SK-N-SH (cell line): ENCODE measurements around the gene RAD21L1. TPM values are rescaled to one million over a fixed set of nuclear protein-coding genes. Genes with fewer than 3 reads are reported as not detected.

Source experiments
- CTCF ChIA-PET: fragments of 300-600, 350-600 bp; formaldehyde crosslinking; extraction: SDS; loops from one replicate; lab custom pipeline; 2021; lab: Yijun Ruan, JAX
- POLR2A ChIA-PET: fragments of 350-600 bp; sonication (Branson Sonifier 250); formaldehyde crosslinking; extraction: SDS; loops from one replicate; lab custom pipeline; 2020; ENCODE audit warnings: antibody characterized with exemption, inconsistent platforms; lab: Yijun Ruan, JAX
- DNase-seq: peaks from one replicate; pipeline ENCODE4 v3.0.0; 2012
- H2AFZ ChIP-seq: fragments of 200-600 bp; sonication (generic); 2 replicates; pipeline ENCODE4 v1.8.1; 2016; ENCODE audit warnings: antibody characterized with exemption, mild to moderate bottlenecking, low read depth
- H3F3A ChIP-seq: fragments of 200-600 bp; sonication (generic); replicated peaks from 2 replicates; pipeline ENCODE3; 2016; ENCODE audit warnings: antibody characterized with exemption, mild to moderate bottlenecking; ENCODE audit not compliant: insufficient read depth
- H3K27ac ChIP-seq, 2 experiments: fragments of 200-500 bp in 1 of 2; fragments of 200-600 bp in 1 of 2; sonication (Bioruptor generic) in 1 of 2; sonication (generic), shearing (Covaris generic) in 1 of 2; 2 replicates each; pipeline versions ENCODE4 v1.5.1 to v1.6.1; 2014 to 2016; ENCODE audit warnings: low read depth in 2 of 2, inconsistent platforms in 1 of 2, low read length in 1 of 2, mild to moderate bottlenecking in 1 of 2, mixed read lengths in 1 of 2
- H3K27me3 ChIP-seq: fragments of 200-600 bp; sonication (generic), shearing (Covaris generic); 2 replicates; pipeline ENCODE4 v1.6.1; 2016; ENCODE audit warnings: mixed run types; ENCODE audit not compliant: insufficient read depth
- H3K36me3 ChIP-seq, 2 experiments: fragments of 200-500 bp in 1 of 2; fragments of 200-600 bp in 1 of 2; sonication (Bioruptor generic) in 1 of 2; sonication (generic) in 1 of 2; replicated peaks in 1 of 2; 2 replicates each; pipeline versions ENCODE3 to v1.5.1; 2014 to 2016; ENCODE audit warnings: low read length in 1 of 2, mild to moderate bottlenecking in 1 of 2; ENCODE audit not compliant: insufficient read depth in 2 of 2, control insufficient read depth in 1 of 2
- H3K4me1 ChIP-seq, 2 experiments: fragments of 200-500 bp in 1 of 2; fragments of 200-600 bp in 1 of 2; sonication (Bioruptor generic) in 1 of 2; sonication (generic), shearing (Covaris generic) in 1 of 2; 2 replicates each; pipeline versions ENCODE4 v1.5.1 to v1.6.1; 2014 to 2016; ENCODE audit warnings: low read depth in 1 of 2, low read length in 1 of 2, mixed run types in 1 of 2; ENCODE audit not compliant: insufficient read depth in 2 of 2, control insufficient read depth in 1 of 2
- H3K4me2 ChIP-seq: fragments of 200-600 bp; sonication (generic), shearing (Covaris generic); 2 replicates; pipeline ENCODE4 v1.6.1; 2017; ENCODE audit warnings: mixed run types
- H3K4me3 ChIP-seq, 2 experiments: fragments of 200-500 bp in 1 of 2; fragments of 200-600 bp in 1 of 2; sonication (Bioruptor generic) in 1 of 2; sonication (generic), shearing (Covaris generic) in 1 of 2; 2 replicates each; pipeline versions ENCODE4 v1.5.1 to v1.8.1; 2014 to 2016; ENCODE audit warnings: low read depth in 2 of 2, inconsistent platforms in 1 of 2, low read length in 1 of 2, mild to moderate bottlenecking in 1 of 2, mixed read lengths in 1 of 2, moderate library complexity in 1 of 2
- H3K79me2 ChIP-seq: fragments of 200-600 bp; sonication (generic); 2 replicates; pipeline ENCODE4 v1.8.1; 2017; ENCODE audit warnings: mild to moderate bottlenecking; ENCODE audit not compliant: insufficient read depth
- H3K9ac ChIP-seq: fragments of 200-600 bp; sonication (generic); 2 replicates; pipeline ENCODE4 v1.6.1; 2017; ENCODE audit warnings: mixed run types
- H3K9me2 ChIP-seq: fragments of 200-600 bp; sonication (generic); 2 replicates; pipeline ENCODE4 v1.6.1; 2017; ENCODE audit warnings: mixed run types
- H3K9me3 ChIP-seq: fragments of 200-600 bp; sonication (generic); 2 replicates; pipeline ENCODE4 v1.6.1; 2017; ENCODE audit warnings: mixed run types, mild to moderate bottlenecking, moderate library complexity
- H4K20me1 ChIP-seq: fragments of 200-600 bp; sonication (generic); 2 replicates; pipeline ENCODE4 v1.6.1; 2017; ENCODE audit warnings: mild to moderate bottlenecking, mixed run types; ENCODE audit not compliant: insufficient read depth
- EP300 ChIP-seq, 2 experiments: IDR thresholded peaks; 2 replicates each; pipeline versions ENCODE4 v1.4.0 to v1.6.1; 2012; ENCODE audit warnings: borderline replicate concordance in 1 of 2, low read depth in 1 of 2, low read length in 1 of 2
- EZH2phosphoT487 ChIP-seq: fragments of 200-600 bp; sonication (generic); IDR thresholded peaks from 2 replicates; pipeline ENCODE4 v1.6.1; 2017; ENCODE audit warnings: low read depth, mixed run types, mild to moderate bottlenecking, antibody characterized with exemption, moderate library complexity, borderline replicate concordance
- FOXJ3 ChIP-seq: sonication (generic); formaldehyde crosslinking; IDR thresholded peaks from 2 replicates; pipeline ENCODE4 v1.5.1; 2020; ENCODE audit warnings: mild to moderate bottlenecking, missing genetic modification reagents
- FOXM1 ChIP-seq: IDR thresholded peaks from 2 replicates; pipeline ENCODE4 v1.4.0; 2012; ENCODE audit warnings: low read depth, mild to moderate bottlenecking
- MAX ChIP-seq: IDR thresholded peaks from 2 replicates; pipeline ENCODE4 v1.4.0; 2012; ENCODE audit warnings: low read depth
- NRF1 ChIP-seq: IDR thresholded peaks from 2 replicates; pipeline ENCODE4 v1.6.1; 2012; ENCODE audit warnings: low read depth, mild to moderate bottlenecking, low read length
- POLR2AphosphoS5 ChIP-seq: IDR thresholded peaks from 2 replicates; pipeline ENCODE4 v1.6.1; 2012; ENCODE audit warnings: low read depth, low read length
- RFX5 ChIP-seq: IDR thresholded peaks from 2 replicates; pipeline ENCODE4 v1.6.1; 2012; ENCODE audit warnings: mild to moderate bottlenecking, improper control_type of control experiment, low read length
- TAF1 ChIP-seq: IDR thresholded peaks from 2 replicates; pipeline ENCODE4 v1.6.1; 2012; ENCODE audit warnings: low read depth, mild to moderate bottlenecking, low read length, moderate library complexity, borderline replicate concordance
- TCF12 ChIP-seq: IDR thresholded peaks from 2 replicates; pipeline ENCODE4 v1.4.0; 2012
- YY1 ChIP-seq: IDR thresholded peaks from 2 replicates; pipeline ENCODE4 v1.4.0; 2012; ENCODE audit warnings: low read depth, mild to moderate bottlenecking
- WGBS: methylation state at CpG from one replicate; pipeline ENCODE4 v1.1.6; 2017; ENCODE audit warnings: low lambda C conversion rate; 5-methylcytosine and 5-hydroxymethylcytosine counted together
- polyA plus RNA-seq, 3 experiments: library from polyadenylated mRNA; depleted of rRNA; stranded (reverse); fragments of >200 nt; gene quantifications; 2 replicates each; pipeline ENCODE4 v1.2.3, GENCODE V29; 2012
- TF ChIP-seq, protein P1 (sequence below): fragments of 200-600 bp; sonication (generic); IDR thresholded peaks from 2 replicates; pipeline ENCODE4 v1.6.1; 2017; ENCODE audit warnings: antibody characterized with exemption, mild to moderate bottlenecking, moderate library complexity
- TF ChIP-seq, protein P2 (sequence below): IDR thresholded peaks from 2 replicates; pipeline ENCODE4 v1.4.0; 2012; ENCODE audit warnings: low read depth, borderline replicate concordance
- TF ChIP-seq, protein P3 (sequence below): fragments of 150-350 bp; IDR thresholded peaks from 2 replicates; pipeline ENCODE4 v1.6.1; 2016; ENCODE audit warnings: mild to moderate bottlenecking, low read depth, low read length
- TF ChIP-seq, protein P4 (sequence below): IDR thresholded peaks from 2 replicates; pipeline ENCODE4 v1.4.0; 2012; ENCODE audit warnings: low read depth, borderline replicate concordance

Gene RAD21L1
- polyA plus RNA-seq, 1 of the 3 experiments (the other 2 are of a cell fraction): 0.03 TPM

DNA sequence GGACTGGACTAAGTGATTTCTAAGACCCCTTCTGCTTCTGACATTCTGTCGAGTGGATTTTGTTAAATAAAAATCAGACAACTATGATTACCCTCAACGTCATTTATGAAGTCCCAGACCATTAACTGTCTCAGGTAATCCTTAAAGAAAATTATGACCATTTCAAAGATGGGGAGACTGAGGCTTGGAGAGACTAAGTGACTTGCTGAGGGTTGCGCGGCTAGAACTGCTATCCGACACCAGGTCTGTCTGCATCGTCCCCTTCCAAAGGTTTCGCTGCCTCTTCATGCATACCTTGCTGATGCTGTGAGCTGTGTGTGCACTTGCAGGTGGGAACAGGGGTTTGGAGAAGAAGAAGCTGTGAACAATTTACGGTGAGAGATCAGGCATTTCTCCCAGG lies 43.4 kb downstream of the RAD21L1 start:
- no peak for DNase-seq
- Histone ChIP-seq H3K9ac (no peak overlapping the region), H3K9me2 (no peaks in the 10 kb centered on the region), H3F3A (peaks cover 3% of the 10 kb centered on the region), H3K79me2 (no peaks in the 10 kb centered on the region; the same call in 1 of the 2 replicates), H4K20me1 (no peaks in the 10 kb centered on the region), H3K4me3 (no peak overlapping the region), H3K36me3 (peaks cover 0 to 4% of the 10 kb centered on the region in 2 experiments), H2AFZ (no peak overlapping the region), H3K4me2 (no peak overlapping the region)
- 95% methylated on average over 8 of the region's 8 CpGs for WGBS
- POLR2A ChIA-PET: no interaction called here
- TF ChIP-seq, protein P1, sequence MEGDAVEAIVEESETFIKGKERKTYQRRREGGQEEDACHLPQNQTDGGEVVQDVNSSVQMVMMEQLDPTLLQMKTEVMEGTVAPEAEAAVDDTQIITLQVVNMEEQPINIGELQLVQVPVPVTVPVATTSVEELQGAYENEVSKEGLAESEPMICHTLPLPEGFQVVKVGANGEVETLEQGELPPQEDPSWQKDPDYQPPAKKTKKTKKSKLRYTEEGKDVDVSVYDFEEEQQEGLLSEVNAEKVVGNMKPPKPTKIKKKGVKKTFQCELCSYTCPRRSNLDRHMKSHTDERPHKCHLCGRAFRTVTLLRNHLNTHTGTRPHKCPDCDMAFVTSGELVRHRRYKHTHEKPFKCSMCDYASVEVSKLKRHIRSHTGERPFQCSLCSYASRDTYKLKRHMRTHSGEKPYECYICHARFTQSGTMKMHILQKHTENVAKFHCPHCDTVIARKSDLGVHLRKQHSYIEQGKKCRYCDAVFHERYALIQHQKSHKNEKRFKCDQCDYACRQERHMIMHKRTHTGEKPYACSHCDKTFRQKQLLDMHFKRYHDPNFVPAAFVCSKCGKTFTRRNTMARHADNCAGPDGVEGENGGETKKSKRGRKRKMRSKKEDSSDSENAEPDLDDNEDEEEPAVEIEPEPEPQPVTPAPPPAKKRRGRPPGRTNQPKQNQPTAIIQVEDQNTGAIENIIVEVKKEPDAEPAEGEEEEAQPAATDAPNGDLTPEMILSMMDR: no peak
- TF ChIP-seq, protein P2, sequence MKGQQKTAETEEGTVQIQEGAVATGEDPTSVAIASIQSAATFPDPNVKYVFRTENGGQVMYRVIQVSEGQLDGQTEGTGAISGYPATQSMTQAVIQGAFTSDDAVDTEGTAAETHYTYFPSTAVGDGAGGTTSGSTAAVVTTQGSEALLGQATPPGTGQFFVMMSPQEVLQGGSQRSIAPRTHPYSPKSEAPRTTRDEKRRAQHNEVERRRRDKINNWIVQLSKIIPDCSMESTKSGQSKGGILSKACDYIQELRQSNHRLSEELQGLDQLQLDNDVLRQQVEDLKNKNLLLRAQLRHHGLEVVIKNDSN: no peak
- TF ChIP-seq, protein P3, sequence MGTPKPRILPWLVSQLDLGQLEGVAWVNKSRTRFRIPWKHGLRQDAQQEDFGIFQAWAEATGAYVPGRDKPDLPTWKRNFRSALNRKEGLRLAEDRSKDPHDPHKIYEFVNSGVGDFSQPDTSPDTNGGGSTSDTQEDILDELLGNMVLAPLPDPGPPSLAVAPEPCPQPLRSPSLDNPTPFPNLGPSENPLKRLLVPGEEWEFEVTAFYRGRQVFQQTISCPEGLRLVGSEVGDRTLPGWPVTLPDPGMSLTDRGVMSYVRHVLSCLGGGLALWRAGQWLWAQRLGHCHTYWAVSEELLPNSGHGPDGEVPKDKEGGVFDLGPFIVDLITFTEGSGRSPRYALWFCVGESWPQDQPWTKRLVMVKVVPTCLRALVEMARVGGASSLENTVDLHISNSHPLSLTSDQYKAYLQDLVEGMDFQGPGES: no peak
- TF ChIP-seq NRF1 (no peak), RFX5 (no peak), MAX (no peak), TCF12 (no peak), EP300 (IDR thresholded peaks at IDR 0.05; ENCODE audit: borderline replicate concordance in 1 of 2, low read depth in 1 of 2, low read length in 1 of 2) (no peak), YY1 (no peak)
- TF ChIP-seq, all 33 proteins: peak for 0
- Histone ChIP-seq H3K9me3 (no peaks in the 10 kb centered on the region), H3K27me3 (no peaks in the 10 kb centered on the region), H3K27ac (no peak overlapping the region), H3K4me1 (peaks cover 4 to 15% of the 10 kb centered on the region in 2 experiments; a peak in 2 of 4 replicates)
- CTCF ChIA-PET: no interaction called here

- no peak overlapping the region for H2AFZ ChIP-seq
- H3K27me3 ChIP-seq: no peaks in the 10 kb centered on the region
- no peaks in the 10 kb centered on the region for H3K9me3 ChIP-seq
- H3K4me3 ChIP-seq: no peak overlapping the region
- TF ChIP-seq, protein P4, sequence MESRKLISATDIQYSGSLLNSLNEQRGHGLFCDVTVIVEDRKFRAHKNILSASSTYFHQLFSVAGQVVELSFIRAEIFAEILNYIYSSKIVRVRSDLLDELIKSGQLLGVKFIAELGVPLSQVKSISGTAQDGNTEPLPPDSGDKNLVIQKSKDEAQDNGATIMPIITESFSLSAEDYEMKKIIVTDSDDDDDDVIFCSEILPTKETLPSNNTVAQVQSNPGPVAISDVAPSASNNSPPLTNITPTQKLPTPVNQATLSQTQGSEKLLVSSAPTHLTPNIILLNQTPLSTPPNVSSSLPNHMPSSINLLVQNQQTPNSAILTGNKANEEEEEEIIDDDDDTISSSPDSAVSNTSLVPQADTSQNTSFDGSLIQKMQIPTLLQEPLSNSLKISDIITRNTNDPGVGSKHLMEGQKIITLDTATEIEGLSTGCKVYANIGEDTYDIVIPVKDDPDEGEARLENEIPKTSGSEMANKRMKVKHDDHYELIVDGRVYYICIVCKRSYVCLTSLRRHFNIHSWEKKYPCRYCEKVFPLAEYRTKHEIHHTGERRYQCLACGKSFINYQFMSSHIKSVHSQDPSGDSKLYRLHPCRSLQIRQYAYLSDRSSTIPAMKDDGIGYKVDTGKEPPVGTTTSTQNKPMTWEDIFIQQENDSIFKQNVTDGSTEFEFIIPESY: no peak
- TF ChIP-seq, protein P3: no peak
- TF ChIP-seq TAF1 (no peak), EP300 (IDR thresholded peaks at IDR 0.05; ENCODE audit: borderline replicate concordance in 1 of 2, low read depth in 1 of 2, low read length in 1 of 2) (no peak), TCF12 (no peak), POLR2AphosphoS5 (no peak), EZH2phosphoT487 (no peak), FOXM1 (no peak), FOXJ3 (CRISPR knock-in tag) (no peak), YY1 (no peak)
- no peaks in the 10 kb centered on the region; the same call in 1 of the 2 replicates for H3K79me2 ChIP-seq
- CTCF ChIA-PET: interaction anchor here (0.8 to 1.7 kb wide), 2 partner anchors 12 to 167 kb away, joined by 5 read pairs; no protein-coding TSS in a partner anchor
- no peak overlapping the region for H3K27ac ChIP-seq
- H4K20me1 ChIP-seq: no peaks in the 10 kb centered on the region
- H3K36me3 ChIP-seq: peaks cover 0 to 4% of the 10 kb centered on the region in 2 experiments
- POLR2A ChIA-PET: no interaction called here
- no peaks in the 10 kb centered on the region for H3K9me2 ChIP-seq
- DNase-seq: no peak
- WGBS: 91% methylated on average over 3 of the region's 3 CpGs
- peaks cover 3% of the 10 kb centered on the region for H3F3A ChIP-seq
- H3K4me2 ChIP-seq: no peak overlapping the region
- peaks cover 4 to 19% of the 10 kb centered on the region in 2 experiments; a peak in 2 of 4 replicates for H3K4me1 ChIP-seq
- H3K9ac ChIP-seq: no peak overlapping the region
Measured at GRCh38 chr20:1269850-1270249, 44.0 kb downstream of the RAD21L1 start.
